Measurements from ENCODE around the gene CXCR2. TPM values are rescaled to one million over a fixed set of nuclear protein-coding genes. Genes with fewer than 3 reads are reported as not detected.
A peak's percentile ranks its signal among the peaks of the same experiment; 100 is the strongest.
"Not testable (repeated sequence)": the region's sequence is repeated elsewhere in the genome, so short reads cannot be mapped to it uniquely, and the experiment has no call there.

CXCR2 gene
- total RNA-seq, 2 experiments from 2014 or later, result not detected

- no peaks in the 10 kb centered on the region for H3K36me3 ChIP-seq (ENCODE audit: insufficient read depth, low read length)
- no peak overlapping the region for H3K27ac ChIP-seq (ENCODE audit: low read depth, low read length, poor library complexity, severe bottlenecking)
- POLR2A ChIA-PET, result no interaction called here
- no peak overlapping the region for H3K4me3 ChIP-seq (ENCODE audit: low read depth, low read length, poor library complexity, severe bottlenecking)
- no peak for DNase-seq (ENCODE audit: low spot score)
- BruUV-seq (replicated peaks), result no TSS peak
- CTCF ChIA-PET (ENCODE audit: unreplicated experiment), result no interaction called here
- no peaks in the 10 kb centered on the region for H3K9me3 ChIP-seq (ENCODE audit: low read length)
- intact Hi-C loops (cut with micrococcal nuclease; ENCODE audit: unreplicated experiment), result no loop called here
- H3K9me2 ChIP-seq (ENCODE audit: insufficient read depth, low read length), result no peaks in the 10 kb centered on the region
- no peaks in the 10 kb centered on the region for H3K79me2 ChIP-seq (ENCODE audit: insufficient read depth, low read depth, low read length)
- TF ChIP-seq CTCF (conservative IDR thresholded peaks at IDR 0.05; ENCODE audit: low read length) (peak; percentile 48), EZH2phosphoT487 (IDR thresholded peaks at IDR 0.05; ENCODE audit: borderline replicate concordance, low read depth, low read length) (no peak)
- H3K4me2 ChIP-seq (ENCODE audit: low read length), result no peak overlapping the region
- no peaks in the 10 kb centered on the region for H4K20me1 ChIP-seq (ENCODE audit: insufficient read depth, low read length)
- H3K4me1 ChIP-seq (ENCODE audit: insufficient read depth, low read length, poor library complexity, severe bottlenecking), result no peaks in the 10 kb centered on the region
- no peak overlapping the region for H2AFZ ChIP-seq (ENCODE audit: low read length)
Observed at GRCh38 chr2:218093879-218094278, 31.9 kb upstream of the CXCR2 start.

GRCh38 chr2:218095853-218096252 lies 30.0 kb upstream of the CXCR2 start:
- no peak overlapping the region for H3K27ac ChIP-seq (ENCODE audit: low read depth, low read length, poor library complexity, severe bottlenecking)
- intact Hi-C loops (cut with micrococcal nuclease; ENCODE audit: unreplicated experiment), result no loop called here
- no peak overlapping the region for H3K4me2 ChIP-seq (ENCODE audit: low read length)
- no peak for DNase-seq (ENCODE audit: low spot score)
- no peaks in the 10 kb centered on the region for H3K79me2 ChIP-seq (ENCODE audit: insufficient read depth, low read depth, low read length)
- POLR2A ChIA-PET, result no interaction called here
- no peaks in the 10 kb centered on the region for H3K9me2 ChIP-seq (ENCODE audit: insufficient read depth, low read length)
- no peaks in the 10 kb centered on the region for H3K4me1 ChIP-seq (ENCODE audit: insufficient read depth, low read length, poor library complexity, severe bottlenecking)
- H3K36me3 ChIP-seq (ENCODE audit: insufficient read depth, low read length), result no peaks in the 10 kb centered on the region
- no peak for TF ChIP-seq CTCF (conservative IDR thresholded peaks at IDR 0.05; ENCODE audit: low read length)
- no peak for TF ChIP-seq EZH2phosphoT487 (IDR thresholded peaks at IDR 0.05; ENCODE audit: borderline replicate concordance, low read depth, low read length)
- no TSS peak for BruUV-seq (replicated peaks)
- 0 out of 2 replicates have a peak, but pooled peaks cover 7% of the 10 kb centered on the region for H3K9me3 ChIP-seq (ENCODE audit: low read length)
- CTCF ChIA-PET (ENCODE audit: unreplicated experiment), result no interaction called here
- no peak overlapping the region for H3K4me3 ChIP-seq (ENCODE audit: low read depth, low read length, poor library complexity, severe bottlenecking)
- no peaks in the 10 kb centered on the region for H4K20me1 ChIP-seq (ENCODE audit: insufficient read depth, low read length)
- H2AFZ ChIP-seq (ENCODE audit: low read length), result no peak overlapping the region

- Histone ChIP-seq H3K9me3 (ENCODE audit: low read length) (0 out of 2 replicates have a peak, but pooled peaks cover 7% of the 10 kb centered on the region), H3K36me3 (ENCODE audit: insufficient read depth, low read length) (no peaks in the 10 kb centered on the region), H3K27ac (ENCODE audit: low read depth, low read length, poor library complexity, severe bottlenecking) (no peak overlapping the region), H4K20me1 (ENCODE audit: insufficient read depth, low read length) (no peaks in the 10 kb centered on the region), H2AFZ (ENCODE audit: low read length) (no peak overlapping the region), H3K4me1 (ENCODE audit: insufficient read depth, low read length, poor library complexity, severe bottlenecking) (no peaks in the 10 kb centered on the region), H3K79me2 (ENCODE audit: insufficient read depth, low read depth, low read length) (no peaks in the 10 kb centered on the region), H3K4me2 (ENCODE audit: low read length) (no peak overlapping the region), H3K9me2 (ENCODE audit: insufficient read depth, low read length) (no peaks in the 10 kb centered on the region), H3K4me3 (ENCODE audit: low read depth, low read length, poor library complexity, severe bottlenecking) (no peak overlapping the region)
- no TSS peak for BruUV-seq (replicated peaks)
- intact Hi-C loops (cut with micrococcal nuclease; ENCODE audit: unreplicated experiment), result no loop called here
- ChIA-PET CTCF (ENCODE audit: unreplicated experiment) (no interaction called here), POLR2A (no interaction called here)
- no peak for TF ChIP-seq EZH2phosphoT487 (IDR thresholded peaks at IDR 0.05; ENCODE audit: borderline replicate concordance, low read depth, low read length)
- no peak for TF ChIP-seq CTCF (conservative IDR thresholded peaks at IDR 0.05; ENCODE audit: low read length)
- no peak for DNase-seq (ENCODE audit: low spot score)
Observed at GRCh38 chr2:218097975-218098374, 27.9 kb upstream of the CXCR2 start.

- H3K79me2 ChIP-seq (ENCODE audit: insufficient read depth, low read depth, low read length); CTCF ChIA-PET (ENCODE audit: unreplicated experiment); H3K4me3 ChIP-seq (ENCODE audit: low read depth, low read length, poor library complexity, severe bottlenecking); H3K27ac ChIP-seq (ENCODE audit: low read depth, low read length, poor library complexity, severe bottlenecking); H3K9me3 ChIP-seq (ENCODE audit: low read length); H4K20me1 ChIP-seq (ENCODE audit: insufficient read depth, low read length); H3K36me3 ChIP-seq (ENCODE audit: insufficient read depth, low read length); H3K4me1 ChIP-seq (ENCODE audit: insufficient read depth, low read length, poor library complexity, severe bottlenecking); H2AFZ ChIP-seq (ENCODE audit: low read length); intact Hi-C loops (cut with micrococcal nuclease; ENCODE audit: unreplicated experiment); DNase-seq (ENCODE audit: low spot score); H3K9me2 ChIP-seq (ENCODE audit: insufficient read depth, low read length); BruUV-seq (replicated peaks); H3K4me2 ChIP-seq (ENCODE audit: low read length): not testable (repeated sequence)
- POLR2A ChIA-PET, result interaction anchor here (0.6 to 0.7 kb wide), 2 partner anchors 9 to 272 kb away, joined by 3 read pairs; no protein-coding TSS in a partner anchor
Observed at GRCh38 chr2:218108834-218109233, 17.0 kb upstream of the CXCR2 start.

GRCh38 chr2:218121789-218122188 lies 4.0 kb upstream of the CXCR2 start:
- H3K4me1 ChIP-seq (ENCODE audit: insufficient read depth, low read length, poor library complexity, severe bottlenecking); POLR2A ChIA-PET; H3K79me2 ChIP-seq (ENCODE audit: insufficient read depth, low read depth, low read length); H3K27ac ChIP-seq (ENCODE audit: low read depth, low read length, poor library complexity, severe bottlenecking); DNase-seq (ENCODE audit: low spot score); H3K4me3 ChIP-seq (ENCODE audit: low read depth, low read length, poor library complexity, severe bottlenecking); H2AFZ ChIP-seq (ENCODE audit: low read length); H4K20me1 ChIP-seq (ENCODE audit: insufficient read depth, low read length); H3K9me3 ChIP-seq (ENCODE audit: low read length); H3K4me2 ChIP-seq (ENCODE audit: low read length); CTCF ChIA-PET (ENCODE audit: unreplicated experiment); BruUV-seq (replicated peaks); intact Hi-C loops (cut with micrococcal nuclease; ENCODE audit: unreplicated experiment); H3K36me3 ChIP-seq (ENCODE audit: insufficient read depth, low read length); H3K9me2 ChIP-seq (ENCODE audit: insufficient read depth, low read length): not testable (repeated sequence)

Measured in OCI-LY7 (cell line).